ENCODE results near the gene LRMDA. TPM values are rescaled to one million over a fixed set of nuclear protein-coding genes. Genes with fewer than 3 reads are reported as not detected.

LRMDA gene
- total RNA-seq, 3 donors from 2014 or later = 9.4 to 14.9 (median 10.3) TPM

DNA sequence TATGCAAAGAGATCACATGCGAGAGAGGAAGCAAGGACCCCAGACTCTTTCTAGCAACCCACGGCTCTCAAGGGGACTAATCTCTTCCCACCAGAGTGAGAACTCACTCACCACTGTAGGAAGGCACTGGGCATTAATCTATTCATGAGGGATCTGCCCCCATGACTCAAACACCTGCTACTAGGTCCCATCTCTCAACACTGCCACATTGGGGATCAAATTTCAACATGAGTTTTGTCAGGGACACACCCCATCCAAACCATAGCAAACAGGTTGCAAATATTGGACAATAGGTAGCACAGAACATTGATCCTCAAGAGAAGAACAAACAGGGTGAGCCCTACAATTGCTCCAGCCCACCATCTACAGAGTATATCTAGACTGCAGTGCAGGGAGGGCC is 740.6 kb downstream of the LRMDA start:
- no peak for DNase-seq
- Histone ChIP-seq H3K36me3 (ENCODE audit: low read depth) (no peaks in the 10 kb centered on the region), H3K4me1 (ENCODE audit: low read depth) (no peaks in the 10 kb centered on the region), H3K4me3 (no peak overlapping the region), H3K9me3 (no peaks in the 10 kb centered on the region)
- ATAC-seq = no peak
- TF ChIP-seq, protein P1, sequence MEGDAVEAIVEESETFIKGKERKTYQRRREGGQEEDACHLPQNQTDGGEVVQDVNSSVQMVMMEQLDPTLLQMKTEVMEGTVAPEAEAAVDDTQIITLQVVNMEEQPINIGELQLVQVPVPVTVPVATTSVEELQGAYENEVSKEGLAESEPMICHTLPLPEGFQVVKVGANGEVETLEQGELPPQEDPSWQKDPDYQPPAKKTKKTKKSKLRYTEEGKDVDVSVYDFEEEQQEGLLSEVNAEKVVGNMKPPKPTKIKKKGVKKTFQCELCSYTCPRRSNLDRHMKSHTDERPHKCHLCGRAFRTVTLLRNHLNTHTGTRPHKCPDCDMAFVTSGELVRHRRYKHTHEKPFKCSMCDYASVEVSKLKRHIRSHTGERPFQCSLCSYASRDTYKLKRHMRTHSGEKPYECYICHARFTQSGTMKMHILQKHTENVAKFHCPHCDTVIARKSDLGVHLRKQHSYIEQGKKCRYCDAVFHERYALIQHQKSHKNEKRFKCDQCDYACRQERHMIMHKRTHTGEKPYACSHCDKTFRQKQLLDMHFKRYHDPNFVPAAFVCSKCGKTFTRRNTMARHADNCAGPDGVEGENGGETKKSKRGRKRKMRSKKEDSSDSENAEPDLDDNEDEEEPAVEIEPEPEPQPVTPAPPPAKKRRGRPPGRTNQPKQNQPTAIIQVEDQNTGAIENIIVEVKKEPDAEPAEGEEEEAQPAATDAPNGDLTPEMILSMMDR (IDR thresholded peaks at IDR 0.05) = no peak
- intact Hi-C loops (cut with DNase I, micrococcal nuclease) = no loop called here

DNA sequence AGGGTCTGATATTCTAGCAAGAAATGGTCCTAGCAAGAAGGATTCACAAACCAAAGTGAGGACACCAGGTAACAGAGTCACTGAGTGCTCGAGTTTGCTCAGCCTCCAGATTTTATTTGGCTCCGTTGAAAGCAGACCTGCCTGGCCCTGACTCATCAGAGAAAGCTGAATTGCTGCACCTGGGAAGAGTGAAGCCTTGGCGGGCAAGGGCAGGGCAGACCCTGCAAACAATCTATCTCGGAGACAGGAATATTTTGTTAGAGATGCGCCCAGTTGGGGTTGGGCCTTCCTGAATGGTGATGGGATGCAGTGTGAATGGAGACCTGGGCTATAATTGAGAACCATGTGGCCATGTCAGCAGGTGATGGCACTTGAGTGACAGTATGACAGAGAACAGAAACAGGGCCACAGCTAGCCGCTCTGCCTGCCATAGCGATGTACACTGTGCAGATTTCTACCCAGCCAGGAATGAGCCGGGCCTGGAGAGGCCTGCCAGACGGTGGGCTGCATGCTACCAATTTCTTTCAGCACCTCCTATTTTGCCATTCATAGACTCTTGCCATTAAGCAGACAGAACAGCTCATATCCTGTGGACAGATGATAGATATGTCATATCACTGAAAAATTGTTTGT is 744.2 kb downstream of the LRMDA start:
- intact Hi-C loops (cut with DNase I, micrococcal nuclease) = no loop called here
- TF ChIP-seq, protein P1 (IDR thresholded peaks at IDR 0.05) = no peak

DNA sequence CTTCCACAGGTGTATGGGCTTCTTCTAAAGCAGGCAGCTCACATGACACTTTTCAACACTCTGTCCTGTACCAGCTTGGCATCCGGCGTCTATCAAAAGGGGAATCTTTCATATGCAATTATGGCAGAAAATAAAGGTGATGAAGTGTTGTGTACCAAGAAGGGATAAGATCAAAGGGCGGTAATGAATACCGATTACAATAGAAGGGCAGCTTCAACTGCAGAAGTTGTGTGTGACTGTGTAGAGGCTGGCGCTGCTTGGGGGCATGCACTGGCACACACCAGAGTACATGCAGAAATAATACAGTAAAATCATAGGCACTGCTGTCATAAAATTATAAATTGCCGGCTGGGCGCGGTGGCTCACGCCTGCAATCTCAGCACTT is 744.7 kb downstream of the LRMDA start:
- no peak for ATAC-seq
- TF ChIP-seq, protein P1 (IDR thresholded peaks at IDR 0.05) = no peak
- intact Hi-C loops (cut with DNase I, micrococcal nuclease) = no loop called here
- no peak for DNase-seq
- Histone ChIP-seq H3K9me3 (no peaks in the 10 kb centered on the region), H3K4me3 (no peak overlapping the region), H3K36me3 (ENCODE audit: low read depth) (no peaks in the 10 kb centered on the region), H3K4me1 (ENCODE audit: low read depth) (no peaks in the 10 kb centered on the region)

More for the DNA sequence above, 744.2 kb downstream of the LRMDA start:
- H3K36me3 ChIP-seq (ENCODE audit: low read depth) = no peaks in the 10 kb centered on the region
- no peak for DNase-seq
- no peaks in the 10 kb centered on the region for H3K4me1 ChIP-seq (ENCODE audit: low read depth)
- no peaks in the 10 kb centered on the region for H3K9me3 ChIP-seq
- H3K4me3 ChIP-seq = no peak overlapping the region
- ATAC-seq = no peak

DNA sequence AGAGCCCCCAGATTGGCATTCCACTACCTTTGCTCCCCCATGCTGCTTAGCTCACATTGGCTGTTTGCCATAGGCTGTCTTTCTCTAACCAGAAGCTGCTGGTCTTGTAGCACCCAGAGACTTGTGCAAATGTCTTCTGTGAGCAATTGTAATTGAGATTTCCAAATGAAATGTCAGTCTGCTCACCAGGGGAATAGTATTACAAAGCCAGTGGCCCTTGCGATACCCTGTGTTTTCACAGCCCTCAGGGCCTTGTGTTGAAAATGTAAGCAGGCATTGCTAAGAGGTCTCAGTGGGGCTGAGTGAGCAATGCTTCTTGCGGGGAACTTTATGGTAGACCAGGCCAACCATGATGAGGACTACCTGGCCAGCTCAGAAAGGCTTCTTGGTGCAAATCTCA is 746.5 kb downstream of the LRMDA start:
- H3K4me3 ChIP-seq = no peak overlapping the region
- H3K4me1 ChIP-seq (ENCODE audit: low read depth) = no peaks in the 10 kb centered on the region
- TF ChIP-seq, protein P1 (IDR thresholded peaks at IDR 0.05) = no peak
- DNase-seq (no peak), ATAC-seq (no peak)
- intact Hi-C loops (cut with DNase I, micrococcal nuclease) = no loop called here
- H3K9me3 ChIP-seq = no peaks in the 10 kb centered on the region
- H3K36me3 ChIP-seq (ENCODE audit: low read depth) = no peaks in the 10 kb centered on the region

- H3K36me3 ChIP-seq (ENCODE audit: low read depth) = no peaks in the 10 kb centered on the region
- no peak for ATAC-seq
- no peaks in the 10 kb centered on the region for H3K4me1 ChIP-seq (ENCODE audit: low read depth)
- no peaks in the 10 kb centered on the region for H3K9me3 ChIP-seq
- no peak for DNase-seq
- H3K4me3 ChIP-seq = no peak overlapping the region
- intact Hi-C loops (cut with DNase I, micrococcal nuclease) = no loop called here
- TF ChIP-seq, protein P1 (IDR thresholded peaks at IDR 0.05) = no peak
Observed at GRCh38 chr10:76178532-76179292, 747.3 kb downstream of the LRMDA start.

Measured in mucosa of descending colon (tissue), 3 donors.